Measurements from ENCODE around the gene PI4K2B. TPM values are rescaled to one million over a fixed set of nuclear protein-coding genes. Genes with fewer than 3 reads are reported as not detected.
"Not testable (repeated sequence)": the region's sequence is repeated elsewhere in the genome, so short reads cannot be mapped to it uniquely, and the experiment has no call there.

The PI4K2B gene
- total RNA-seq, 1 donor from 2014 or later: 2.0 TPM

- ATAC-seq: no peak
- DNase-seq: no peak
- intact Hi-C loops (cut with micrococcal nuclease): no loop called here
Measured at GRCh38 chr4:25238052-25238451, 4.2 kb downstream of the PI4K2B start.

GRCh38 chr4:25239528-25239927, 5.7 kb downstream of the PI4K2B start:
- intact Hi-C loops (cut with micrococcal nuclease); DNase-seq; ATAC-seq: not testable (repeated sequence)

GRCh38 chr4:25240754-25241210, 6.9 kb downstream of the PI4K2B start:
- DNase-seq; intact Hi-C loops (cut with micrococcal nuclease); ATAC-seq: not testable (repeated sequence)

- ATAC-seq; intact Hi-C loops (cut with micrococcal nuclease); DNase-seq: not testable (repeated sequence)
Measured at GRCh38 chr4:25242195-25242594, 8.4 kb downstream of the PI4K2B start.

- intact Hi-C loops (cut with micrococcal nuclease): no loop called here
- DNase-seq: no peak
- ATAC-seq: no peak
Measured at GRCh38 chr4:25245181-25245580, 11.3 kb downstream of the PI4K2B start.

GRCh38 chr4:25246680-25247611, 13.1 kb downstream of the PI4K2B start:
- no peak for ATAC-seq
- no peak for DNase-seq
- intact Hi-C loops (cut with micrococcal nuclease): no loop called here

GRCh38 chr4:25248875-25249274, 15.0 kb downstream of the PI4K2B start:
- ATAC-seq; intact Hi-C loops (cut with micrococcal nuclease); DNase-seq: not testable (repeated sequence)

- DNase-seq; ATAC-seq; intact Hi-C loops (cut with micrococcal nuclease): not testable (repeated sequence)
Measured at GRCh38 chr4:25249494-25249893, 15.7 kb downstream of the PI4K2B start.

GRCh38 chr4:25252230-25253070, 18.6 kb downstream of the PI4K2B start:
- DNase-seq (no peak), ATAC-seq (no peak)
- intact Hi-C loops (cut with micrococcal nuclease): no loop called here

- intact Hi-C loops (cut with micrococcal nuclease): no loop called here
- no peak for ATAC-seq
- DNase-seq: no peak
Measured at GRCh38 chr4:25253071-25253445, 19.2 kb downstream of the PI4K2B start.

- DNase-seq; ATAC-seq; intact Hi-C loops (cut with micrococcal nuclease): not testable (repeated sequence)
Measured at GRCh38 chr4:25253786-25254185, 20.0 kb downstream of the PI4K2B start.

- DNase-seq: no peak
- intact Hi-C loops (cut with micrococcal nuclease): no loop called here
- ATAC-seq: no peak
Measured at GRCh38 chr4:25258980-25259578, 25.2 kb downstream of the PI4K2B start.

GRCh38 chr4:25271866-25272265, 38.0 kb downstream of the PI4K2B start:
- intact Hi-C loops (cut with micrococcal nuclease): no loop called here
- ATAC-seq (no peak), DNase-seq (no peak)

GRCh38 chr4:25280210-25280609, 46.4 kb downstream of the PI4K2B start:
- intact Hi-C loops (cut with micrococcal nuclease): no loop called here
- ATAC-seq: no peak

GRCh38 chr4:25283948-25284347, 50.1 kb downstream of the PI4K2B start:
- ATAC-seq: no peak
- DNase-seq: no peak
- intact Hi-C loops (cut with micrococcal nuclease): no loop called here

More at GRCh38 chr4:25280210-25280609, 46.4 kb downstream of the PI4K2B start:
- DNase-seq: no peak

- DNase-seq (no peak), ATAC-seq (no peak)
- intact Hi-C loops (cut with micrococcal nuclease): no loop called here
Measured at GRCh38 chr4:25284466-25284865, 50.6 kb downstream of the PI4K2B start.

GRCh38 chr4:25290490-25291067, 56.7 kb downstream of the PI4K2B start:
- ATAC-seq: no peak
- DNase-seq: no peak
- intact Hi-C loops (cut with micrococcal nuclease): no loop called here

GRCh38 chr4:25291158-25291733, 57.4 kb downstream of the PI4K2B start:
- DNase-seq: no peak
- no peak for ATAC-seq
- intact Hi-C loops (cut with micrococcal nuclease): no loop called here
